Natural killer cell (primary cell): ENCODE data around the gene CHN1. TPM values are rescaled to one million over a fixed set of nuclear protein-coding genes. Genes with fewer than 3 reads are reported as not detected.

Experiments
- ATAC-seq, 3 donors: fragments of 150-1000 bp in 2 of 3; fragments of 200-7000 bp in 1 of 3; cut with Tn5 transposase; 1 replicate in 1 of 3; 2 replicates in 2 of 3; pipeline ENCODE4 v1.10.0; 2021; ENCODE audit warnings: mild to moderate bottlenecking in 2 of 3, moderate library complexity in 2 of 3
- DNase-seq, 2 donors: peaks; one replicate each; pipeline versions ENCODE4 v3.0.0 to v3.0.0-alpha.2; 2013 to 2021; ENCODE audit warnings: mixed read lengths in 1 of 2
- H3K27ac ChIP-seq: one replicate; pipeline ENCODE4 v1.5.1; 2013; ENCODE audit warnings: mild to moderate bottlenecking, low read length
- H3K27me3 ChIP-seq: one replicate; pipeline ENCODE4 v1.6.1; 2013; ENCODE audit warnings: low read length; ENCODE audit not compliant: control insufficient read depth, insufficient read depth
- H3K36me3 ChIP-seq: one replicate; pipeline ENCODE4 v1.6.1; 2013; ENCODE audit warnings: low read length; ENCODE audit not compliant: control insufficient read depth, insufficient read depth
- H3K4me1 ChIP-seq: one replicate; pipeline ENCODE4 v1.6.1; 2013; ENCODE audit warnings: low read length; ENCODE audit not compliant: control insufficient read depth, insufficient read depth
- H3K4me3 ChIP-seq: one replicate; pipeline ENCODE4 v1.5.1; 2013; ENCODE audit warnings: low read length
- H3K9me3 ChIP-seq: one replicate; pipeline ENCODE4 v1.6.1; 2013; ENCODE audit warnings: low read length; ENCODE audit not compliant: control insufficient read depth, insufficient read depth
- H3K27ac Mint-ChIP-seq, 2 donors: one replicate each; pipeline ENCODE4 v1.8.0; 2022; ENCODE audit warnings: mild to moderate bottlenecking in 2 of 2, mixed read lengths in 2 of 2, moderate library complexity in 1 of 2
- H3K27me3 Mint-ChIP-seq, 2 donors: one replicate each; pipeline ENCODE4 v1.8.0; 2022; ENCODE audit warnings: low read depth in 2 of 2, mixed read lengths in 2 of 2
- H3K36me3 Mint-ChIP-seq: one replicate; pipeline ENCODE4 v1.8.0; 2022; ENCODE audit warnings: mixed read lengths
- H3K4me1 Mint-ChIP-seq, 2 donors: one replicate each; pipeline ENCODE4 v1.8.0; 2022; ENCODE audit warnings: mixed read lengths in 2 of 2
- H3K4me3 Mint-ChIP-seq: one replicate; pipeline ENCODE4 v1.8.0; 2022; ENCODE audit warnings: mild to moderate bottlenecking, moderate library complexity, mixed read lengths
- H3K9me3 Mint-ChIP-seq, 2 donors: one replicate each; pipeline ENCODE4 v1.8.0; 2022; ENCODE audit warnings: mixed read lengths in 2 of 2
- WGBS: methylation state at CpG from one replicate; pipeline ENCODE4 v1.1.7; 2013; ENCODE audit warnings: missing lambda C conversion rate; ENCODE audit not compliant: insufficient coverage; 5-methylcytosine and 5-hydroxymethylcytosine counted together
- intact Hi-C: fragments of 100-400 bp; cut with micrococcal nuclease; formaldehyde crosslinking; loops from one replicate; pipeline ENCODE4 v1.14.2; 2022
- total RNA-seq, 4 donors: library from RNA; stranded (reverse); fragments of 120-200 nt in 1 of 4; gene quantifications; one replicate each; pipeline versions ENCODE4 v1.2.3 to v1.2.4, GENCODE V29; 2013 to 2022
- TF ChIP-seq, protein P1 (sequence below): fragments of 200-600 bp; IDR thresholded peaks from one replicate; pipeline ENCODE4 v1.8.0; 2022; ENCODE audit warnings: antibody characterized with exemption

The CHN1 gene
- total RNA-seq, 3 donors from 2014 or later (not counting 1 experiment from before 2014, with no cell fraction given): 0.80 to 1.7 (median 0.88) TPM

DNA sequence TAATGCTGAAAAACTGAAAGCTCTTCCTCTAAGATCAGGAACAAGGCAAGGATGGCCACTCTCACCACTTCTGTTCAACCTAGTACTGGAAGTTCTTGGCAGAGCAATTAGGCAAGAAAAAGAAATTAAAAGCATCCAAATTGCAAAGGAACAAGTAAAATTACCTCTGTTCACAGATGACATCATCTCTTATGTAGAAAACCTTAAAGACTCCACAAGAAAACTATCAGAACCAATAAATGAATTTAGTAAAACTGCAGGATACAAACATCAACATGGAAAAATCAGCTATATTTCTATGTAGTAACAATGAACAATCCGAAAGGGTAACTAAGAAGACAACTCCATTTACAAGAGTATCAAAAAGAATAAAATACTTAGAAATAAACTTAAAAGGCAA, 112.2 kb downstream of the CHN1 start:
- H3K27ac Mint-ChIP-seq: no peak overlapping the region
- no peaks in the 10 kb centered on the region for H3K36me3 Mint-ChIP-seq
- no peaks in the 10 kb centered on the region for H3K4me1 Mint-ChIP-seq
- H3K27me3 Mint-ChIP-seq: peaks cover 0 to 26% of the 10 kb centered on the region in 2 donors
- Histone ChIP-seq H3K4me3 (no peak overlapping the region), H3K4me1 (no peaks in the 10 kb centered on the region), H3K9me3 (no peaks in the 10 kb centered on the region), H3K36me3 (no peaks in the 10 kb centered on the region), H3K27ac (no peak overlapping the region), H3K27me3 (no peaks in the 10 kb centered on the region)
- ATAC-seq (no peak), DNase-seq (no peak)
- WGBS: no CpG with 5 or more reads among the region's 1 CpG
- intact Hi-C loops: no loop called here
- TF ChIP-seq, protein P1, sequence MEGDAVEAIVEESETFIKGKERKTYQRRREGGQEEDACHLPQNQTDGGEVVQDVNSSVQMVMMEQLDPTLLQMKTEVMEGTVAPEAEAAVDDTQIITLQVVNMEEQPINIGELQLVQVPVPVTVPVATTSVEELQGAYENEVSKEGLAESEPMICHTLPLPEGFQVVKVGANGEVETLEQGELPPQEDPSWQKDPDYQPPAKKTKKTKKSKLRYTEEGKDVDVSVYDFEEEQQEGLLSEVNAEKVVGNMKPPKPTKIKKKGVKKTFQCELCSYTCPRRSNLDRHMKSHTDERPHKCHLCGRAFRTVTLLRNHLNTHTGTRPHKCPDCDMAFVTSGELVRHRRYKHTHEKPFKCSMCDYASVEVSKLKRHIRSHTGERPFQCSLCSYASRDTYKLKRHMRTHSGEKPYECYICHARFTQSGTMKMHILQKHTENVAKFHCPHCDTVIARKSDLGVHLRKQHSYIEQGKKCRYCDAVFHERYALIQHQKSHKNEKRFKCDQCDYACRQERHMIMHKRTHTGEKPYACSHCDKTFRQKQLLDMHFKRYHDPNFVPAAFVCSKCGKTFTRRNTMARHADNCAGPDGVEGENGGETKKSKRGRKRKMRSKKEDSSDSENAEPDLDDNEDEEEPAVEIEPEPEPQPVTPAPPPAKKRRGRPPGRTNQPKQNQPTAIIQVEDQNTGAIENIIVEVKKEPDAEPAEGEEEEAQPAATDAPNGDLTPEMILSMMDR: no peak
- H3K4me3 Mint-ChIP-seq: no peak overlapping the region
- H3K9me3 Mint-ChIP-seq: no peaks in the 10 kb centered on the region

DNA sequence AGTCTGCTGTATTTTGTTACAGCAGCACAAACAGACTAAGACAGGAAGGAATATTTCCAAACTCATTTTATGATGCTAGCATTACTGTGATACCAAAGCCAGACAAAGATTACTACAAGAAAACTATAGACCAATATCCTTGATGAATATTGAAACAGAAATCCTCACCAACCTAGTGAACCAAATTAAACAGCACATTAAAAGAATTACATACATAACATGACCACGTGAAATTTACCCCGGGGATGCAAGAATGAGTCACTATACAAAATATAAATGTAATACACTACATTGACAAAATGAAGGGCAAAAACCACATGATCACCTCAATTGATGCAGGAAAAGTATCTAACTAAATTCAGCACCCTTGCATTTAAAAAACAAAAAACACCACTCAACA, 112.6 kb downstream of the CHN1 start:
- no peaks in the 10 kb centered on the region for H3K36me3 ChIP-seq
- DNase-seq: no peak
- no peak for ATAC-seq
- intact Hi-C loops: no loop called here
- Mint-ChIP-seq H3K36me3 (no peaks in the 10 kb centered on the region), H3K9me3 (no peaks in the 10 kb centered on the region), H3K27ac (no peak overlapping the region), H3K27me3 (peaks cover 0 to 28% of the 10 kb centered on the region in 2 donors), H3K4me3 (no peak overlapping the region), H3K4me1 (no peaks in the 10 kb centered on the region)
- no peak overlapping the region for H3K4me3 ChIP-seq
- H3K27ac ChIP-seq: no peak overlapping the region
- TF ChIP-seq, protein P1: no peak
- no peaks in the 10 kb centered on the region for H3K4me1 ChIP-seq
- 78% methylated on average over 2 of the region's 2 CpGs for WGBS
- H3K9me3 ChIP-seq: no peaks in the 10 kb centered on the region
- H3K27me3 ChIP-seq: no peaks in the 10 kb centered on the region

DNA sequence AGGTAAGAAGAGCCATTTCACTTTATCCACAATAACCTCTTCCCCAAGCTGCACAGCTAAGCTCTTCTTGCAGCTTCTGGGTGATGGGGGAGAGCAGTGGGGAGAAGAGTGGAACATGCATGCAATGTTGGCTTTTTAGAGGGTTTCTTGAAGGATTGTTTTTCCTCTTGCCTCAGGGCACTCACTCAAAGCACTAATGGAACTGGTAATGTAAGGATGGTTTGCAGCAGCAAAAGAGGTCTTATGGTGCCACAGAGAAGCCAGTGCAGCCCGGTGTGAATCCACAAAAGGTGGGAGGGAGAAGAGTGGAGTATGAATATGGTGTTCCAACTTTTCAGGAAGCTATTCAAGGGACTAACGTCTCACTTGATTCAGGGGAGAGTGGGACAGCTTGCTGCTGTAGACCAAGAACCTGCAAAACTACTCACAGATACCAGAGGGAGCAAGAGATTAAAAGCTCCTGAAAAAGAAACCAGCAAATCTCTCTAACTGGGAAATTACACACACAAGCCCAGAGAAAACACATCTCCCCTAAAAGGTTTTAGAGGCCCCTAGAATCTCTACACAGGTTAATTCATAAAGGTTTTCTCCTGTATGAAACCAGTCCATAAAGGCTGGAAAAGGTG, 116.4 kb downstream of the CHN1 start:
- DNase-seq (no peak), ATAC-seq (no peak)
- TF ChIP-seq, protein P1: no peak
- no peak overlapping the region for H3K27ac Mint-ChIP-seq
- no peaks in the 10 kb centered on the region for H3K9me3 ChIP-seq
- peaks cover 0 to 28% of the 10 kb centered on the region in 2 donors for H3K27me3 Mint-ChIP-seq
- H3K4me3 Mint-ChIP-seq: no peak overlapping the region
- no peaks in the 10 kb centered on the region for H3K9me3 Mint-ChIP-seq
- H3K4me1 ChIP-seq: no peaks in the 10 kb centered on the region
- no peaks in the 10 kb centered on the region for H3K4me1 Mint-ChIP-seq
- 94% methylated on average over 2 of the region's 2 CpGs for whole genome bisulfite sequencing
- H3K36me3 Mint-ChIP-seq: no peaks in the 10 kb centered on the region
- intact Hi-C loops: no loop called here
- no peak overlapping the region for H3K4me3 ChIP-seq
- no peaks in the 10 kb centered on the region for H3K27me3 ChIP-seq
- H3K27ac ChIP-seq: no peak overlapping the region
- H3K36me3 ChIP-seq: no peaks in the 10 kb centered on the region

DNA sequence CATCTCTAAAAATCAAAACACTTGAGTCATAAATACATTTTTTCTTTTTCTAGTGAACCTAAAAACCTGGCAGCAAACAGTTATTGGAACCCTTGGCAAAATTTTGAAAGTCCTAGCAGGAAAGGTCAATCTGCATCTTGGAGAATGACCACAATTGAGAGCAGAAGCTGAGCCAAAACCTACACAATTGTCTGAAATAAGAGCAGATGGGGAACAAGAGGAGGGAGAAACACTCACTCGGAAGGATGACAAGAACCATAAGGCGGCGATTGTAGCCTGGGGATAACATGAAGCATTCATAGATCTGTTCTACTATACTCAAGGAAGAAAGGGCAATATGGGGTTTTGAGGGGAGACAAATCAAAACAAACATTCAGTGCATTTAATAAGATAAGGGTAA, 117.0 kb downstream of the CHN1 start:
- no peaks in the 10 kb centered on the region for H3K36me3 Mint-ChIP-seq
- no peaks in the 10 kb centered on the region for H3K4me1 ChIP-seq
- no peaks in the 10 kb centered on the region for H3K27me3 ChIP-seq
- no peaks in the 10 kb centered on the region for H3K4me1 Mint-ChIP-seq
- no peaks in the 10 kb centered on the region for H3K36me3 ChIP-seq
- H3K27ac Mint-ChIP-seq: no peak overlapping the region
- WGBS: no CpG with 5 or more reads among the region's 3 CpGs
- DNase-seq: no peak
- ATAC-seq: no peak
- H3K27me3 Mint-ChIP-seq: peaks cover 0 to 22% of the 10 kb centered on the region in 2 donors
- H3K4me3 Mint-ChIP-seq: no peak overlapping the region
- no peak overlapping the region for H3K4me3 ChIP-seq
- no peaks in the 10 kb centered on the region for H3K9me3 ChIP-seq
- TF ChIP-seq, protein P1: no peak
- no peak overlapping the region for H3K27ac ChIP-seq
- H3K9me3 Mint-ChIP-seq: no peaks in the 10 kb centered on the region
- intact Hi-C loops: no loop called here
